HFF-Myc (cell line): ENCODE results near the gene KIF19.
"Not testable (repeated sequence)": the region's sequence is repeated elsewhere in the genome, so short reads cannot be mapped to it uniquely, and the experiment has no call there.

ENCODE experiments used
- DNase-seq: peaks from one replicate; pipeline ENCODE4 v3.0.0-alpha.2; 2011; ENCODE audit warnings: low read depth; ENCODE audit errors: extremely low read depth
- H3K4me3 ChIP-seq: replicated peaks from 2 replicates; pipeline ENCODE4 v1.5.1; 2011; ENCODE audit warnings: low read depth, mild to moderate bottlenecking, control low read depth, low read length
- CTCF ChIP-seq: IDR thresholded peaks from 2 replicates; pipeline ENCODE4 v1.5.1; 2012; ENCODE audit warnings: mild to moderate bottlenecking, low read depth, low read length, control low read depth; ENCODE audit errors: missing control alignments

Gene KIF19

DNA sequence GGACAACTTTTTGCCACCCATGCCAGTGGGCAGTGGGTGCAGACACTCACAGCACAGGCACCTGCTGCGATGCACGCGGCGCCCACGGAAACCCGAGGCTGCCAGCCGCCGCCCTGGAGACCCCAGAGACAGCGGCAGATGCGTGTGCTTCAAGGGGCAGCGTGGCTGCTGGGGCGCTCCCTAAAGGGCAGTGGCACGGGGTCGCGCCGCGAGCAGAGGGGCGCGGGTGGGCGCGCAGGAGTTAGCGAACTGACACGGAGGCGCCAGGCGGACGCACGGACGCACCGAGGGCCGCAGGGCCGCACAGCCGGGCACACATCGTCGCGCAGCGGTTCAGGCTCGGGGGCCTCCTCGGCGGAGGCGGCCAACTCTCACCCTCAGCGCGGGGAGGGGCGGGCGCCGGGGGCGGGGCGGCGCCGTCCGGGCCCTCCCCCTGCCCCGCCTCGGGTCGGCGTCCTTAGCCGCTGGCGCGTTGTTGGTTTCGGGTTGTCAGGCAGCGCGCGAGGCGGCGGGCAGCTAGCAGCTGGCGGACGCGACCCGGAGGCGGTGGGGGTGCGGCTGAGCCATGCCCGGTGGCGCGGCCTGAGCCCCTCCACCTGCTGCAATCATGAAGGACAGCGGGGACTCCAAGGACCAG lies at the start of gene KIF19:
TSS of gene KIF19 (plus strand) at position 484 of the 637 bp plus-strand sequence. CDS start at position 608, 124 bp downstream.
- 0 out of 2 replicates have a peak within 1 kb of the TSS, but pooled peaks have one; percentile 7 for H3K4me3 ChIP-seq
- no peak for TF ChIP-seq CTCF
- DNase-seq, result no peak

DNA sequence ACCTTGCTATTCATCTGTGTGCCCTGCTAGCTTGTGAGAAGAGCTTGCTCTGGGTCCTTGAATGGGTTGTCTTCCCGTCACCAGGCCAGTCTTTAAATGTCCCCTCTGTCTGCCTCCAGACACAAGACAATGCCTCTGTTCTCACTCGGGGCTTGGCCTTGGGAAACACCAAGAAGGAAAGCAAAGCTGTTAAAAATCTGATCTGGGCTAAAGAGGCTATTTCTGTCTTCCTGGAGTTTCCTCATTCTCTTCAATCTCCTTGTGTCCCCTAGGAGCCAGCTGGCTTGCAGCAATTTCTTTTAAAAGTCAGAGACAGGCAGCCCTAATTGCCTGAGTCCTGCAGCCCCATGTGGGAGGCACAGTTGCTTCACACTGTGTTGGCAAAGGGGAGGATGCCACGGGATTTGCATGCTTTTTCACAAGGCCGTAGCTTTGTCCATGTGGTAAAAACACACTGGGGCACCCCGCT lies 49.5 kb upstream of the KIF19 start:
- no peak overlapping the region for H3K4me3 ChIP-seq
- DNase-seq, result no peak
- TF ChIP-seq CTCF, result no peak

DNA sequence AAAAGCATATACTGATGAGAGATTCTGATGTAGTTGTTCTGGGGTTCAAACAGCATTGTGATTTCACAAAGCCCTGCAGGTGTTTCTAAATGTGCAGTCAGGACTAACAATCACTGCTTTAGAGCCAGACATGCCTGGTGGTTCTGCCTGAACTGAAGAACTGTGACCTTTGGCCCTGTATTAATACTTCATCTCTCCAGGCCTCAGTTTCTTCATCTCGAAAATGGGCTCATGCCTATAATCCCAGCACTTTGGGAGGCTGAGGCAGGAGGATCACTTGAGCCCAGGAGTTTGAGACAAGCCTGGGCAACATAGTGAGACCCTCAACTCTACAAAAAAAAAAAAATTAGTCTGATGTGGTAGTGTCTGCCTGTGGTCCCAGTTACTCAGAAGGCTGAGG lies 48.1 kb upstream of the KIF19 start:
- no peak overlapping the region for H3K4me3 ChIP-seq
- no peak for DNase-seq
- TF ChIP-seq CTCF, result no peak

DNA sequence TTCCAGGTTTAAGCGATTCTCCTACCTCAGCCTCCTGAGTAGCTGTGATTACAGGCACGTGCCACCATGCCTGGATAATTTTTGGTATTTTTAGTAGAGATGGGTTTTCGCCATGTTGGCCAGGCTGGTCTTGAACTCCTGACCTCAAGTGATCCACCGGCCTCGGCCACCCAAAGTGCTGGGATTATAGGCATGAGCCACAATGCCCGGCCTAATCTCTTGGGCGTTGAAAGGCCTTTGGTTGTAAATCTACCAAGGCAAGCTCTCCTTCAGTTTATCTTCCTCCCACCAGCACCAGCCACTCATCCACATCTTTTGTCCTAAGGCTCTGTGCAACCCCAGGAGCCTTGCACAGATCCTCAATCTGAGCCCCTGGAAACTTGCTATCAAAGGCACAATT lies 46.4 kb upstream of the KIF19 start:
- not testable (repeated sequence) for DNase-seq, H3K4me3 ChIP-seq

- no peak for DNase-seq
- H3K4me3 ChIP-seq, result no peak overlapping the region
- no peak for TF ChIP-seq CTCF
These were observed 45.9 kb upstream of the KIF19 start for GRCh38 chr17:74280093-74280513.

DNA sequence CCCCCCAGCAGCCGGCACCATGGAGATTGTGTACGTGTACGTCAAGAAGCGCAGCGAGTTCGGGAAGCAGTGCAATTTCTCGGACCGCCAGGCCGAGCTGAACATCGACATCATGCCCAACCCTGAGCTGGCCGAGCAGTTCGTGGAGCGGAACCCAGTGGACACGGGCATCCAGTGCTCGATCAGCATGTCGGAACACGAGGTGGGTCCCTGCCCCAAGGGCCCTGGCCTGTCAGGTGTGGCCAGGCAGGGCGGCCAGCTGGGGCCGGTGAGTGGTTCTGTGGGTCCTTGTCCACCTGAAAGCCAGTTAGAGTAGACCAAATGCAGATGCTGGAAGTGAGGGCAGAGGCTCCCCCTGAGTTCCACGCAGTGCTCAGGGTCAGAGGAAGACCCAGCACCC lies 44.2 kb upstream of the KIF19 start:
- TF ChIP-seq CTCF, result no peak
- no peak for DNase-seq
- H3K4me3 ChIP-seq, result no peak overlapping the region

- not testable (repeated sequence) for DNase-seq, H3K4me3 ChIP-seq
These were observed 43.8 kb upstream of the KIF19 start for GRCh38 chr17:74282274-74282586.

GRCh38 chr17:74282587-74283370 lies 43.2 kb upstream of the KIF19 start:
- no peak for DNase-seq
- H3K4me3 ChIP-seq, result no peak overlapping the region
- TF ChIP-seq CTCF, result no peak
